ENCODE measurements around the gene LHX3.

LHX3 gene

DNA sequence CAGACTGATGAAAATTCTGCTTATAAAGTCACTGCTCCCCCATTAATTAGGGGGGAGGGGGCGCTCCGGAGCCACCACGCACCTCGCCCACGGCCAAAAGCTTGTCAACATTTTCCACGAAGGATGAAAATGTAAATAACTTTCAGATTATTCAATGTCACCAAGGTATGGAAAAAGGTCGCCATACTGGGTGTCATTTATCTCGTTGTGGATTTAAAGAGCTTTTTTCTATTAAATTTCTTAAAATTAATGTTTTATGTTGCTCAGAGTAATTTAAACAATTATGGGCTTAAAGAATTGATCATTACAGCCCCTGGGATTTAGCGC lies 13.0 kb downstream of the LHX3 start:
- no peak for DNase-seq

DNA sequence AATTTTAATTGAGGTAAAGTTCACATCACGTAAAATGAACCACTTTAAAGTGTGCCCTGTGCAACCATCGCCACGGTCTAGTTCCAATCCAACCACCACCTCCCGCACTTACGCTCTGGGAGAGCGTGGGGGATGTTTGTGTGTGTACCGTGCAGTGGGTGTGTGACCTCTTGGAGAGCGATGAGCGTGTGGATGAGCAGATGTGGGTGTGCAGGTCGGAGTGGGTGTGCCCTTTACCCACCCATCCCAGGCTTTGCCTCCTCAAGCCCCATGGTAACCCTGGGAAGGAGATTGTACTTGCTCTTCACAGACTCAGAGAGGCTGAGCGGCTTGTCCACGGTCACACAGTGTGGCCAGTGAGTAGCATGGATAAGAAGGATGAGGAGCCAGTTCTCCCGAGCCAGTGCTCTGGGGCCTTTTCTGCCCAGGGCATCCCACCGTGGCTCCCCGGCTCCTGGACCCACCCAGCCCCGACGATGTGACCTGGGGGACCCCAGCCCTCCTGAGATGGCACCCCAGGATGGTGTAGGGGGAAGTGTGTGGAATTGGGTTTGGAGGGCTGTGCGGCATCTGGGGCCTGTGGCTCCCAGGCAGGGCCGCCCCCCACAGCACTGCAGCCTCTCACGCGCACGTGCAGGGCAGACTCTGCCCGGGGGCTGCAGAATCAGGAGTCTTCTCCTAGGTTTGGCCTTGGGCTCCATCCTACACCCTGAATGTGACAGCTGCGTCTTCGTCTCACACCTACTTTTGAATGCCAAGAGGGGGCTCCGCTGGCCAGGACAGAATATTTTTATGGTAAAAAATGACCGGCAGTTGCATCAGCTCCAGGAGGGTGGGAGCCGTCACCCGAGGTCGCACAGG lies 13.6 kb downstream of the LHX3 start:
- DNase-seq, result no peak

GRCh38 chr9:136190656-136191055 lies 14.3 kb downstream of the LHX3 start:
- no peak for DNase-seq

DNA sequence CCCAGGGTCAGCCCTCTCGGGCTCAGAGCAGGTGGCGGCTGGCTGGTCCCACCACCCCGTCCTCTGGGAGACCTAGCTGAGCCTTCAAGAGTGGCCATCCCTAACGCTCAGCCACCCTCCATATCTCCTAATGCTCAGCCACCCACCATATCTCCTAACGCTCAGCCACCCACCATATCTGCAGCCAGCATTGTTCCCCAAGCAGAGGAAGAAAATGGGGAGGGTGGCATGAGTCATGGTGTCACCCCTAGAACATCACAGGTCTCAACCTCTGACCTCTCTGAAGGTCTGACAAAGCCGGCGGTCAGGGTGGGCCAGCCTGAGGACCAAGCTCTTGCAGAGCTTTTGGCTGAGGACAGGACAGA lies 14.7 kb downstream of the LHX3 start:
- DNase-seq, result no peak

- DNase-seq, result no peak
Measured at GRCh38 chr9:136189394-136190236, 15.3 kb downstream of the LHX3 start.

GRCh38 chr9:136187683-136188586 lies 17.0 kb downstream of the LHX3 start:
- DNase-seq, result no peak

DNA sequence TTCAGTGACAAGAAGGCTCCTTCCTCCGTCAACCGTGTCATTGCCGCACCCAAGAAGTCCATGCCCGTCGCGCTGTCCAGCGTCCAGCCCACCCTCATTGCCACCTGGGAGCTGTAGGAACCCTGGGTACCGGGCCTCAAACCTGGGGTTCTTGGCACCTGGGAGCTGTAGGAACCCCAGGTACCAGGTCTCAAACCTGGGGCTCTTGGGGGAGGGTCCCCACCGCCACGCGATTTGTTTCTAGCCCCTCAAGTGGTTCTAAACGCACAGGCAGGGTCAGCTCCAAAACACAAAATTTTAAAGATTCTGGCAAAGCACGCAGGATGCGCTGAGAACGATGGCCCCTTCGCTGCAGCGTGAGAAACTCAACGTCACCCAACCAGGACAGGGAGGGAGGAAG lies 17.7 kb downstream of the LHX3 start:
- no peak for DNase-seq

DNA sequence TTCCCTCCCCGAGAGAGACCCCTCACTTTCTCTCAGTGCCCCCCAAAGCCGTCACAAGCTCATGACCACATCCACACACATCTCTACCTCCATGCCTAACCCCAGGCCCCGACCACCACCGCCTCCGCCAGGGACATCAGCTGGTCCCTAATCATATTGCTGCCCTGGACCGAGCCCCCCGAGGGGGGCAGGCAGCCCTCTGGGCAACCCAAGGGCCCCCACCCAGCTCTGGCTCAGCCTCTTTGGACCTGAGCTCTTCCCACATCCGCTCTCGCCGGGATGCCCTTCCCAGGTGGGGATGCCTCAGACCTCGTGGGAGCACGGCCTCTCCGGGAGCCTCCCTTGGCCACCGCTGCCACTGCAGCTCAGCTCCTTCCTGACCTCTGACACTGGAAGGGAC lies 18.5 kb downstream of the LHX3 start:
- DNase-seq, result no peak

DNA sequence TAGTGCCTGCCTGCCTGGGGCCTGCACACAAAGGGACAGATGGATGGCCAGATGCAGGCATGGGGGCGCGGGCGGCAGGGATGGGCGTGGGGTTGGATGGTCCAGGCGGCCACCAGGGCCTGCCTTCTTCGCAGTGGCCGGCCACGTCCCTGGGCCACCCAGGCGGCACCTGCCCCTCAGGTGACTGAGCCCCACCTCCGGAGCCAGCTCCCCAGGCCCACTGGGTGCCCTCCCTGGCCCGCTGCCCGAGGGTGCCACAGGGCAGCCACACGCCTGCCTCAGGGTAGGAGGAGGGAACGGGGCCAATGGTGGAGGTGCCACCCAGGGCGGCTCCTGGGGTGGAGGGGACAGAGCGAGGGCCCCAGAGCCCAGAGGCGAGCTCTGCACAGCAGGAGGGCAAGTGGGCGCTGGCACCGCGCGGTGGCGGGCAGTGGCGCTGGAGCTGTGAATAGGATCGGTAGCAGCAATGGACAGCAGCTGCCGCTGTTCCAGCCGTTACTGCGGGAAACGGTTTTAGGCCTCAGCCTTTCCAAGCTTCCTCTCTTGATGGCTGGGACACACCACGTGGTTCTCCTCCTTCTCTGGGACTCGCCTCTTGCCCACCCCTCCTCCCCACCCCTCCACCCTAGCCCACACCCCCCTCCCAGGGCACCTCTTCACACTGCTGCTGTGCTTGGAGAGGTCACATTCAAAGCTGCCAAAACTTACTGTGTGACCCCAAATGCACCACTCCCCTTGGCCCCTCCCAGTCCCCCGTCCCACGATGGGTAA lies 19.1 kb downstream of the LHX3 start:
- DNase-seq, result no peak

- DNase-seq, result no peak
Measured at GRCh38 chr9:136185066-136185465, 19.9 kb downstream of the LHX3 start.

GRCh38 chr9:136182850-136183422 lies 22.0 kb downstream of the LHX3 start:
- no peak for DNase-seq

GRCh38 chr9:136182420-136182787 lies 22.5 kb downstream of the LHX3 start:
- no peak for DNase-seq

DNA sequence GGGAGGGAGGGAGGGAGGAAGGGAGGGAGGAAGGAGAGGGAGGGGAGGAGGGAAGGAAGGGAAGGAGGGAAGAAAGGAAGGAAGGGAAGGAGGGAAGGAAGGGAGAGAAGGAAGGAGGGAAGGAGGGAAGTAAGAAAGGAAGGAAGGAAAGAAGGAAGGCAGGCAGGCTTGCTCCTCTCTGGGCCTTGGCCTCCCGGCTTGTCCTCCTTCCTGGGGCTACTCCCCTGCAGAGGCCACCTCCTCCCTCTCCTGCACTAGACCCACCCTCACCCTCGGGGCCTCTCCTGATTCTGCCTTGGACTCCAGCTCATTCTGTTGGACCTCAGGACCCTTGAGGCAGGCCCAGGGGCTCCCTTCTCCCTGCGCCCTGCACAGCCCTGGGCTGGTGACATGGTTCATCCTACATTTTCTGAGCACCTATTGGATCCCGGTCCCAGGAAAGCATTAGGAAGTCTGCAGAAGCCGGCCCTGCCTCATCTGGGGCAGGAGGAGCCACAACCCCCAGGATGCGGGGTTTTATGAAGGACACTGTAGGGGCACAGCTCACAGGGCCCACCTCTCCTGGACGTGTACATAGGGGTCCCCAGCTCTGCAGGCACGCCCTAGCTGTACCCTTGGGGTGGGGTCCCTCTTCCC lies 23.0 kb downstream of the LHX3 start:
- no peak for DNase-seq

GRCh38 chr9:136180586-136180985 lies 24.3 kb downstream of the LHX3 start:
- DNase-seq, result no peak

- DNase-seq, result no peak
Measured at GRCh38 chr9:136179761-136180160, 25.2 kb downstream of the LHX3 start.

GRCh38 chr9:136179101-136179616 lies 25.8 kb downstream of the LHX3 start:
- DNase-seq, result no peak

- DNase-seq, result no peak
Measured at GRCh38 chr9:136178773-136179075, 26.2 kb downstream of the LHX3 start.

- DNase-seq, result no peak
Measured at GRCh38 chr9:136178061-136178772, 26.7 kb downstream of the LHX3 start.

- DNase-seq, result no peak
Measured at GRCh38 chr9:136177224-136177623, 27.7 kb downstream of the LHX3 start.

DNA sequence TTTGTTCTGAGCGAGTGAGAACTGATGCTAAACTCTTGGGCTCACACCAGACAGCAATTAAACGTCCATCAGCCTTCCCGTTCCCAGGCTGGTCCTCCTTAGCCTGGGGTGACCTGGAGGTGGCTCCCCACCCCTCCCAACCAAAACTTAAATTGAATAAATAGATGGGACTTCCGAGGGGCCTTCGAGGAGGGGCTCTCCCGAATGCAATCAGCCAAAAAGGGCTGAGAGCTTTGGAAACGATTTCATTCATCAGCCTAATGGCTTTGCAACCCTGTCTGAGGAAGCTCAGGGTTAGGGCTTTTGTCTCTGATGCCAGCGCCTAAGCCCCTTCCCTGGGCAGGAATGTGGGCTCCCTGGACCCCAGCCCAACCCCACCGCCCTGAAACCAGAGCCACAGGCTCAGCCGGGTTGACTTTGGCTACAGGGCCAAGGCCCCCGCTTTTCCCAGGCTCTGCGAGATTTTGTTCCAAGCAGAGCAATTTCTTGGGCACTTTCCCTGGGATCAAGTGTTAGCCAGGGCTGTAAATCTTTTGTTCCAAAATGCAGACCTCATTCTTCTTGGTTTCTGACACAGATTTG lies 29.2 kb downstream of the LHX3 start:
- no peak for DNase-seq
